ENCODE data around the gene TM4SF1.
"Not testable (repeated sequence)": the region's sequence is repeated elsewhere in the genome, so short reads cannot be mapped to it uniquely, and the experiment has no call there.

TM4SF1 gene

GRCh38 chr3:149337486-149337885, 40.0 kb downstream of the TM4SF1 start:
- not testable (repeated sequence) for DNase-seq

GRCh38 chr3:149336925-149337324, 40.5 kb downstream of the TM4SF1 start:
- DNase-seq = no peak

GRCh38 chr3:149333176-149333859, 44.1 kb downstream of the TM4SF1 start, which contains the start of gene TM4SF18:
Gene TM4SF18, minus strand, starts transcription at chr3:149333636. Its CDS starts 254 bp downstream, at chr3:149333382.
- DNase-seq = no peak

GRCh38 chr3:149332771-149333170, 44.7 kb downstream of the TM4SF1 start:
- no peak for DNase-seq

- DNase-seq = no peak
Observed at GRCh38 chr3:149332227-149332765, 45.2 kb downstream of the TM4SF1 start.

- no peak for DNase-seq
Observed at GRCh38 chr3:149331396-149331795, 46.1 kb downstream of the TM4SF1 start.

- DNase-seq = no peak
Observed at GRCh38 chr3:149330609-149331331, 46.7 kb downstream of the TM4SF1 start.

GRCh38 chr3:149327156-149327555, 50.3 kb downstream of the TM4SF1 start:
- DNase-seq = no peak

GRCh38 chr3:149325581-149325980, 51.9 kb downstream of the TM4SF1 start:
- DNase-seq = no peak

GRCh38 chr3:149324332-149324731, 53.1 kb downstream of the TM4SF1 start:
- no peak for DNase-seq

- DNase-seq = no peak
Observed at GRCh38 chr3:149321640-149322039, 55.8 kb downstream of the TM4SF1 start.

GRCh38 chr3:149321136-149321535, 56.3 kb downstream of the TM4SF1 start:
- no peak for DNase-seq

- no peak for DNase-seq
Observed at GRCh38 chr3:149319750-149320149, 57.7 kb downstream of the TM4SF1 start.
